MM.1S (cell line): ENCODE data around the gene BCAM.

Experiments
- DNase-seq: peaks from one replicate; pipeline ENCODE4 v3.0.0-alpha.2; 2015
- H2AFZ ChIP-seq: fragments of 300-600 bp; sonication (generic); 2 replicates; pipeline ENCODE4 v1.6.0; 2016; ENCODE audit warnings: antibody characterized with exemption, low read length
- H3F3A ChIP-seq: fragments of 300-600 bp; sonication (generic); 2 replicates; pipeline ENCODE4 v1.6.1; 2016; ENCODE audit warnings: mild to moderate bottlenecking, antibody characterized with exemption, low read length, moderate library complexity, mixed read lengths; ENCODE audit not compliant: insufficient read depth
- H3K27ac ChIP-seq: fragments of 300-600 bp; sonication (generic); 2 replicates; pipeline ENCODE4 v1.5.1; 2016; ENCODE audit warnings: mild to moderate bottlenecking, low read length
- H3K27me3 ChIP-seq: fragments of 300-600 bp; sonication (generic); replicated peaks from 2 replicates; pipeline ENCODE4 v1.6.0; 2016; ENCODE audit warnings: low read length; ENCODE audit not compliant: insufficient read depth
- H3K36me3 ChIP-seq: fragments of 300-600 bp; sonication (generic); replicated peaks from 2 replicates; pipeline ENCODE4 v1.6.1; 2016; ENCODE audit warnings: mild to moderate bottlenecking, low read length, mixed read lengths; ENCODE audit not compliant: insufficient read depth
- H3K4me1 ChIP-seq: fragments of 300-600 bp; sonication (generic); 2 replicates; pipeline ENCODE4 v1.6.1; 2016; ENCODE audit warnings: low read length, mixed read lengths
- H3K4me2 ChIP-seq: fragments of 300-600 bp; sonication (generic); 2 replicates; pipeline ENCODE4 v1.6.0; 2016; ENCODE audit warnings: low read depth, low read length
- H3K4me3 ChIP-seq: fragments of 300-600 bp; sonication (generic); 2 replicates; pipeline ENCODE4 v1.5.1; 2016; ENCODE audit warnings: low read length, mixed read lengths
- H3K79me2 ChIP-seq: fragments of 300-600 bp; sonication (generic); 2 replicates; pipeline ENCODE4 v1.6.1; 2016; ENCODE audit warnings: mixed run types, low read length, mixed read lengths
- H3K9ac ChIP-seq: fragments of 300-600 bp; sonication (generic); 2 replicates; pipeline ENCODE4 v1.6.1; 2016; ENCODE audit warnings: low read length, mixed read lengths
- H3K9me2 ChIP-seq: fragments of 300-600 bp; sonication (generic); replicated peaks from 2 replicates; pipeline ENCODE4 v1.6.1; 2016; ENCODE audit warnings: mild to moderate bottlenecking, low read length, mixed read lengths; ENCODE audit not compliant: insufficient read depth
- H3K9me3 ChIP-seq: fragments of 300-600 bp; sonication (generic); replicated peaks from 2 replicates; pipeline ENCODE4 v1.6.1; 2016; ENCODE audit warnings: mild to moderate bottlenecking, low read length, mixed read lengths; ENCODE audit not compliant: insufficient read depth
- H4K20me1 ChIP-seq: fragments of 300-600 bp; sonication (generic); 2 replicates; pipeline ENCODE4 v1.6.1; 2016; ENCODE audit warnings: mild to moderate bottlenecking, low read length, moderate library complexity, mixed read lengths; ENCODE audit not compliant: insufficient read depth
- CTCF ChIP-seq: fragments of 300-600 bp; sonication (generic); IDR thresholded peaks from 2 replicates; pipeline ENCODE4 v1.5.1; 2016; ENCODE audit warnings: antibody characterized with exemption, low read length, mixed read lengths
- EZH2 ChIP-seq: fragments of 300-600 bp; sonication (generic); optimal IDR thresholded peaks from 2 replicates; pipeline ENCODE3; 2017; ENCODE audit warnings: low read depth, mild to moderate bottlenecking, antibody characterized with exemption, low read length, mixed read lengths
- EZH2phosphoT487 ChIP-seq: fragments of 300-600 bp; sonication (generic); IDR thresholded peaks from 2 replicates; pipeline ENCODE4 v1.6.1; 2018; ENCODE audit warnings: antibody characterized with exemption, low read length

BCAM gene

GRCh38 chr19:44806291-44806690 is 2.6 kb upstream of the BCAM start:
- Histone ChIP-seq H2AFZ (no peak overlapping the region), H3F3A (no peaks in the 10 kb centered on the region), H3K4me1 (0 out of 2 replicates have a peak, but pooled peaks cover 6% of the 10 kb centered on the region), H3K79me2 (no peaks in the 10 kb centered on the region), H3K4me3 (no peak overlapping the region), H3K27ac (no peak overlapping the region), H3K9ac (no peak overlapping the region), H4K20me1 (no peaks in the 10 kb centered on the region), H3K27me3 (peaks cover 80% of the 10 kb centered on the region), H3K4me2 (no peak overlapping the region), H3K9me3 (no peaks in the 10 kb centered on the region), H3K36me3 (no peaks in the 10 kb centered on the region), H3K9me2 (no peaks in the 10 kb centered on the region)
- TF ChIP-seq EZH2 (no peak), CTCF (no peak), EZH2phosphoT487 (no peak)
- DNase-seq, result no peak

GRCh38 chr19:44807162-44807561 is 1.7 kb upstream of the BCAM start:
- Histone ChIP-seq H3K9ac (no peak overlapping the region), H3K4me1 (0 out of 2 replicates have a peak, but pooled peaks cover 6% of the 10 kb centered on the region), H2AFZ (no peak overlapping the region), H3K27me3 (peaks cover 83% of the 10 kb centered on the region), H3F3A (no peaks in the 10 kb centered on the region), H3K4me2 (no peak overlapping the region), H4K20me1 (no peaks in the 10 kb centered on the region), H3K79me2 (no peaks in the 10 kb centered on the region), H3K4me3 (no peak overlapping the region), H3K36me3 (no peaks in the 10 kb centered on the region), H3K27ac (no peak overlapping the region), H3K9me3 (no peaks in the 10 kb centered on the region), H3K9me2 (no peaks in the 10 kb centered on the region)
- DNase-seq, result no peak
- TF ChIP-seq EZH2phosphoT487, result no peak

- DNase-seq, result no peak
- Histone ChIP-seq H3F3A (no peaks in the 10 kb centered on the region), H2AFZ (no peak overlapping the region), H3K9me3 (no peaks in the 10 kb centered on the region), H3K27me3 (peaks cover 79% of the 10 kb centered on the region), H3K9ac (no peak overlapping the region), H3K4me1 (0 out of 2 replicates have a peak, but pooled peaks cover 2% of the 10 kb centered on the region), H3K79me2 (no peaks in the 10 kb centered on the region), H3K4me3 (no peak overlapping the region), H3K9me2 (no peaks in the 10 kb centered on the region), H4K20me1 (no peaks in the 10 kb centered on the region), H3K27ac (no peak overlapping the region), H3K36me3 (no peaks in the 10 kb centered on the region), H3K4me2 (no peak overlapping the region)
- peak; percentile 41 for TF ChIP-seq CTCF
- no peak for TF ChIP-seq EZH2phosphoT487
These were observed 1.0 kb upstream of the BCAM start for GRCh38 chr19:44807652-44808462.

- H3K27ac ChIP-seq, result no peak overlapping the region
- TF ChIP-seq EZH2, result no peak
- no peak for TF ChIP-seq EZH2phosphoT487
- no peak for TF ChIP-seq CTCF
- no peaks in the 10 kb centered on the region for H3K9me2 ChIP-seq
- H4K20me1 ChIP-seq, result no peaks in the 10 kb centered on the region
- no peak overlapping the region for H3K4me2 ChIP-seq
- H3K27me3 ChIP-seq, result peaks cover 76% of the 10 kb centered on the region
- H3K79me2 ChIP-seq, result no peaks in the 10 kb centered on the region
- no peaks in the 10 kb centered on the region for H3K36me3 ChIP-seq
- no peaks in the 10 kb centered on the region for H3F3A ChIP-seq
- no peaks in the 10 kb centered on the region for H3K9me3 ChIP-seq
- no peak overlapping the region for H3K4me3 ChIP-seq
- H2AFZ ChIP-seq, result no peak overlapping the region
- no peaks in the 10 kb centered on the region for H3K4me1 ChIP-seq
- no peak for DNase-seq
- no peak overlapping the region for H3K9ac ChIP-seq
These were observed 802 bp downstream of the BCAM start for GRCh38 chr19:44809577-44810233.
